ENCODE measurements around the gene ARHGEF12.

ARHGEF12 gene

GRCh38 chr11:120512739-120513435, 176.7 kb downstream of the ARHGEF12 start:
- no peak overlapping the region for H3K4me3 ChIP-seq (ENCODE audit: low read depth, low read length)

- H3K4me3 ChIP-seq (ENCODE audit: low read depth, low read length), result no peak overlapping the region
Observed at GRCh38 chr11:120513436-120514315, 177.5 kb downstream of the ARHGEF12 start.

GRCh38 chr11:120514541-120515121, 178.4 kb downstream of the ARHGEF12 start:
- H3K4me3 ChIP-seq (ENCODE audit: low read depth, low read length), result no peak overlapping the region

GRCh38 chr11:120515186-120515723, 179.0 kb downstream of the ARHGEF12 start:
- no peak overlapping the region for H3K4me3 ChIP-seq (ENCODE audit: low read depth, low read length)

- H3K4me3 ChIP-seq (ENCODE audit: low read depth, low read length), result no peak overlapping the region
Observed at GRCh38 chr11:120516461-120517389, 180.5 kb downstream of the ARHGEF12 start.

GRCh38 chr11:120517390-120517761, 181.2 kb downstream of the ARHGEF12 start:
- H3K4me3 ChIP-seq (ENCODE audit: low read depth, low read length), result no peak overlapping the region

GRCh38 chr11:120517801-120518291, 181.6 kb downstream of the ARHGEF12 start:
- no peak overlapping the region for H3K4me3 ChIP-seq (ENCODE audit: low read depth, low read length)

- H3K4me3 ChIP-seq (ENCODE audit: low read depth, low read length), result no peak overlapping the region
Observed at GRCh38 chr11:120518356-120518755, 182.1 kb downstream of the ARHGEF12 start.

- no peak overlapping the region for H3K4me3 ChIP-seq (ENCODE audit: low read depth, low read length)
Observed at GRCh38 chr11:120519474-120519873, 183.3 kb downstream of the ARHGEF12 start.

- H3K4me3 ChIP-seq (ENCODE audit: low read depth, low read length), result no peak overlapping the region
Observed at GRCh38 chr11:120520091-120520822, 184.0 kb downstream of the ARHGEF12 start.

- H3K4me3 ChIP-seq (ENCODE audit: low read depth, low read length), result no peak overlapping the region
Observed at GRCh38 chr11:120521176-120521575, 185.0 kb downstream of the ARHGEF12 start.

- no peak overlapping the region for H3K4me3 ChIP-seq (ENCODE audit: low read depth, low read length)
Observed at GRCh38 chr11:120522021-120522420, 185.8 kb downstream of the ARHGEF12 start.

- H3K4me3 ChIP-seq (ENCODE audit: low read depth, low read length), result no peak overlapping the region
Observed at GRCh38 chr11:120522736-120523135, 186.5 kb downstream of the ARHGEF12 start.

GRCh38 chr11:120523196-120523595, 187.0 kb downstream of the ARHGEF12 start:
- no peak overlapping the region for H3K4me3 ChIP-seq (ENCODE audit: low read depth, low read length)

GRCh38 chr11:120524536-120525085, 188.4 kb downstream of the ARHGEF12 start:
- no peak overlapping the region for H3K4me3 ChIP-seq (ENCODE audit: low read depth, low read length)

- no peak overlapping the region for H3K4me3 ChIP-seq (ENCODE audit: low read depth, low read length)
Observed at GRCh38 chr11:120525261-120526171, 189.3 kb downstream of the ARHGEF12 start.

- H3K4me3 ChIP-seq (ENCODE audit: low read depth, low read length), result no peak overlapping the region
Observed at GRCh38 chr11:120526241-120526640, 190.0 kb downstream of the ARHGEF12 start.

- H3K4me3 ChIP-seq (ENCODE audit: low read depth, low read length), result no peak overlapping the region
Observed at GRCh38 chr11:120527111-120527761, 191.0 kb downstream of the ARHGEF12 start.
